Dermis microvascular lymphatic vessel endothelial cell (primary cell): ENCODE results near the gene L3MBTL4. TPM values are rescaled to one million over a fixed set of nuclear protein-coding genes. Genes with fewer than 3 reads are reported as not detected.

Experiments
- DNase-seq, 2 donors: peaks; one replicate each; pipeline versions ENCODE4 v3.0.0 to v3.0.0-alpha.2; 2010; ENCODE audit warnings: low read depth in 2 of 2
- total RNA-seq: library from RNA; depleted of rRNA; stranded (reverse); fragments of >200 nt; gene quantifications from 2 replicates; pipeline ENCODE4 v1.2.1, GENCODE V29; 2014

Gene L3MBTL4
- total RNA-seq, 1 donor from 2014 or later, result 5.1 TPM

- no peak for DNase-seq
Observed at GRCh38 chr18:6255116-6255705, 159.5 kb downstream of the L3MBTL4 start.

- no peak for DNase-seq
Observed at GRCh38 chr18:6254456-6254855, 160.3 kb downstream of the L3MBTL4 start.

GRCh38 chr18:6251084-6251483 is 163.6 kb downstream of the L3MBTL4 start:
- DNase-seq, result no peak

- DNase-seq, result no peak
Observed at GRCh38 chr18:6249788-6250187, 164.9 kb downstream of the L3MBTL4 start.

GRCh38 chr18:6249170-6249569 is 165.5 kb downstream of the L3MBTL4 start:
- DNase-seq, result no peak

- DNase-seq, result no peak
Observed at GRCh38 chr18:6248017-6248416, 166.7 kb downstream of the L3MBTL4 start.

- no peak for DNase-seq
Observed at GRCh38 chr18:6242004-6242403, 172.7 kb downstream of the L3MBTL4 start.

- no peak for DNase-seq
Observed at GRCh38 chr18:6239716-6240115, 175.0 kb downstream of the L3MBTL4 start.

GRCh38 chr18:6236258-6236657 is 178.5 kb downstream of the L3MBTL4 start:
- DNase-seq, result no peak

- no peak for DNase-seq
Observed at GRCh38 chr18:6222271-6222670, 192.4 kb downstream of the L3MBTL4 start.

- DNase-seq, result no peak
Observed at GRCh38 chr18:6221602-6222014, 193.1 kb downstream of the L3MBTL4 start.

- DNase-seq, result no peak
Observed at GRCh38 chr18:6220129-6220528, 194.6 kb downstream of the L3MBTL4 start.

- DNase-seq, result peak in 1 of 2 donors; percentile 37
Observed at GRCh38 chr18:6219116-6219717, 195.5 kb downstream of the L3MBTL4 start.

- no peak for DNase-seq
Observed at GRCh38 chr18:6215888-6216287, 198.8 kb downstream of the L3MBTL4 start.

- no peak for DNase-seq
Observed at GRCh38 chr18:6211174-6211504, 203.6 kb downstream of the L3MBTL4 start.

GRCh38 chr18:6210349-6211173 is 204.2 kb downstream of the L3MBTL4 start:
- DNase-seq, result no peak

- no peak for DNase-seq
Observed at GRCh38 chr18:6207941-6208340, 206.8 kb downstream of the L3MBTL4 start.

GRCh38 chr18:6207116-6207515 is 207.6 kb downstream of the L3MBTL4 start:
- DNase-seq, result no peak

GRCh38 chr18:6205706-6206105 is 209.0 kb downstream of the L3MBTL4 start:
- no peak for DNase-seq

- DNase-seq, result no peak
Observed at GRCh38 chr18:6204476-6204875, 210.2 kb downstream of the L3MBTL4 start.

- no peak for DNase-seq
Observed at GRCh38 chr18:6203791-6204190, 210.9 kb downstream of the L3MBTL4 start.

- DNase-seq, result no peak
Observed at GRCh38 chr18:6202861-6203260, 211.8 kb downstream of the L3MBTL4 start.
